Measurements from ENCODE around the gene AKAP6.

The AKAP6 gene

DNA sequence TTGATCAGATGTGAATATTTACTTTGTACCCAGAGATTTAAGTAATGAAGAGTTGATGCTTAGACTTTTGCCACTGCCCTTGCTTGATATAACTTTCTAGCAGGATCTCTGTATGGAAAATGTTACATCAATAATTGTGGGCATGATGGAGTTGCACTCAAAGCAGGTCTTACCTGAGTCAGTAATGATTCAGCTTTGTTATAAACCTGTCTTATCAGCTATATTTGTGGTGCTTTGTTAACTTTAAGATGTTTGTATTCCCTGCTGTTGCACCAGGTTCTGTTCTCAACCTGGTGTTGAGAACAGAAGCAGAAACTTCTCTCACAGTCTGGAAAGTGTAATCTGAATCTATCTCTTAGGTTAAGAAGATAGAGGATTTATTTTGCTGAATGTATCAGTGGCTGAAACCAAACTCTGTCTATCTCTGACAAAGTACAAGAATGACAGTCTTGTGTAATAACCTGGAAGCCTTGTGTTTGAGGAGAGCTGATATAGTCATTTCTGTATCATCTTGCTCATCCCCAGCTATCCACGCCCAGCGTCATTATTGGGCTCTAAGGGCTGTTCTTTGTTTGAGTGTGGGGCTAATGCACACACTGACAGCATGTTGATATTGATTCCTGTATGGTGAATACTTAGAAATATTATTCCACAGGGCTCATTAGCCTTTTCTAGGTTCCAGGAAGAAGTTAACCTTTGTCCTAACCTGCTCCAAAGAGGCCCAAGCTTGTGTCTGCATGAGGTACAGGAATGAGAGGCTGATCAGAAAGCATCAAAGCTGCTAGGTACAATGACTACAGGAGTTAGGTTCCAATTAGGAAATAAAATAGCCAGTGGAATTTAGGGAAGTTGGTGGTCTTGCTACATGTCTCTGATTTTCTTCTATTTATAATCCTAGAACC, 3.6 kb downstream of the AKAP6 start:
- no peak for DNase-seq (ENCODE audit: low read depth in 2 of 2)

DNA sequence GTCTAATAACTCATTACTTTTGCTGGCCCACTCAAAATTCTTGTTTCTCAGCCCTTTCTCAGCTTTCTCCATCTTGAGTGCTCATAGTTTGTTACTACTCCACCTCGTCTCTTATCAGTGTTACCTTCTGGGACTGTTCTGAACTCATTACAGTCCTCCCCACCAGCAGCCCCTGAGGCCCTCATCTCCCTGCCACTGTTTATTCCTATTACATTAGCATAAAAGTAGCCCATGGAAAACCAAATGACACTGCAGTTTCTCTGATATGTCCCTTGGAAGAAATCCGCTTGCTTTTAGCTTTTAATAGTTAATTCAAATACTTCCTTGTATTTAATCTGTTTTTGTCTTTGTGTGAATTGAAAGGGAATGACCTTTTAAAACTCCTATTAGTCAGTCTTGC, 7.6 kb downstream of the AKAP6 start:
- no peak for DNase-seq (ENCODE audit: low read depth in 2 of 2)

DNA sequence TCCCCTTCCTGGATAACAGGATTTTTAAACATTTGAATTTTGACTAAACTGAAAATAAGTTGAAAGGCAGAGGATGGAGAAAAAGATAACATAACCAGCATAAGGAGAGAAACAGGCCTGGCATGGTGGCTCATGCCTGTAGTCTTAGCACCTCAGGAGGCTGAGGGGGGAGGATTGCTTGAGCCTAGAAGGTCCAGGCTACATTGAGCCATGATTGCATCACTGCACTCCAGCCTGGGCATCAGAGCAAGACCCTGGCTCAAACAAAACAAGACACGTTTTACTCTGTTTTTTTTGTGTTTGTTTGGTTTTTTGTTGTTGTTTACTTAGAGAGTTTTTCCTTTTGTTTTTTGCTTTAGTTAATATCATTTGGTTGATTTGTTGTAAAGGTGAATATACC, 8.7 kb downstream of the AKAP6 start:
- DNase-seq (ENCODE audit: low read depth in 2 of 2): no peak

DNA sequence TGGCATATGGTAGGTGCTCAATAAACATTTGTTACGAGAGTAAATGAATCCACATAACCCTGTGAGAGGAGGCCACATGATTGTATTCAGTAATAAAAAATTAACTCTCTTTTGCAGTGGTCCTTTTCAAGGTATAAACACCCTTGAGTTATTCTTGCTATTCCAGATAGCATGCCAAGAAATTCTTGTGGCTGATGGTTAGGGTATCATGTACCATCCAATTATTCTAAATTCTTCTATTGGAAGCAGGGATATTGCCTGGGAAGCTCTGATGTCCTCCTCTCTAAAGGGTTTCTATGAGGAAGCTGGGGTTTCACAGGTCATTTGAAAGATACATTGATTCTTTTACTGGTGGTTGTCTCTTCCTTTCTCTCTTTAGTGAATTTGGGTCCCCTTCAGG, 10.1 kb downstream of the AKAP6 start:
- no peak for DNase-seq (ENCODE audit: low read depth in 2 of 2)

DNA sequence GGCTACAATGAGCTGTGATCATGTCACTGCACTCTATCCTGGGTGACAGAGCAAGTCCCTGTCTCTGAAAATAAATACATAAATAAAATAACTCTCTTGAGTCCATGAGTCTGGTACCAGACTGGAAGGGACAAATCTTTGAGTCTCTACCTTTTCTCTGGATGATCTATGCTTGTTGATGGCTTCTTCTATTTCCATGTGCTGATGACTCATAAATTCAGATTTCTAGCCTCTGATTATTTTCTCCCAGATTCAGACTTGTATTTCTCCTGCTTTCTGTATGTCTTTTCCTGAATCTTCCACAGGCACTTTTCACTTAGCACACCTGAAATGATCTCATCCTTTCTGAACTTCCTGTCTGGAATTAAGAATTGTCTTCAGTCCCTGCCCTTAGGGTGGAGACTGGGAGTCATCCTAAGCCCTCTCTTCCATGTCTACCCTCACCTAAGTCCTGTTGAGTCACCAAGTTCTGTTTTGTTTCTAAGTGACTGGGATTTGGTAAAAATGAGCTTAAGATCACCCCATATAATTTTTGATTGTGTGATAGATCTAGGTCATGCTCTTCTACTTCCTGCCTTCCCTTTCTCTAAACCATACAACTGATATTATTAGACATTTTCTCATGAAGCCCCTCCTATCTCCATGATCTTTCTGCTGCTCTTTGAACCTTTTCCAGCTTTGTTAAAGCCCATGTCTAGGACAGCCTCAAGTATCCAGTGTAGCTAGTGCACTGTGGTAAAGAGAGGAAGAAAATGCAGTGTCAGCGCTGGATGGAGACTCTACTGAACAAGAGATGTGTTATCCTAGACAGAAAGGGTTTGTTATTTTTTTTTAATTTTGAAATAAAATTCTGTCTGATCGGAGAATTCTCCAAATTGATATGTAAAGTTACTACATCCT, 13.1 kb downstream of the AKAP6 start:
- DNase-seq (ENCODE audit: low read depth in 2 of 2): no peak

DNA sequence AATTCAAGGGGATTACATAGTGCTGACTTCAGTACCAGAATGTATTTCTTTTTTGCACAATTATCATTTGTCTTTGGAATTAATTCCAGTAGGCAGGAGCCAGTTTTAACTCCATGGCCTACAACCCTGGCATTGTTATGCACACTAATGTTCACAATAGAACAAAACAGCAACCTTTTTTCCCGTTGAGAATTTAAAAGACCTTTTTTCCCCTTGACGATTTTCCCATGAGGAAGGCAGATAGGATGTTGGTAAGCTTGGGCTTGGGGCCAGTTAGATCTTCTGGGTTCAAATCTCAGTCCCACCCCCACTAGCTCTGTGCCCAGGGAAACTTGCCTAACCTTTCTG, 13.7 kb downstream of the AKAP6 start:
- no peak for DNase-seq (ENCODE audit: low read depth in 2 of 2)

DNA sequence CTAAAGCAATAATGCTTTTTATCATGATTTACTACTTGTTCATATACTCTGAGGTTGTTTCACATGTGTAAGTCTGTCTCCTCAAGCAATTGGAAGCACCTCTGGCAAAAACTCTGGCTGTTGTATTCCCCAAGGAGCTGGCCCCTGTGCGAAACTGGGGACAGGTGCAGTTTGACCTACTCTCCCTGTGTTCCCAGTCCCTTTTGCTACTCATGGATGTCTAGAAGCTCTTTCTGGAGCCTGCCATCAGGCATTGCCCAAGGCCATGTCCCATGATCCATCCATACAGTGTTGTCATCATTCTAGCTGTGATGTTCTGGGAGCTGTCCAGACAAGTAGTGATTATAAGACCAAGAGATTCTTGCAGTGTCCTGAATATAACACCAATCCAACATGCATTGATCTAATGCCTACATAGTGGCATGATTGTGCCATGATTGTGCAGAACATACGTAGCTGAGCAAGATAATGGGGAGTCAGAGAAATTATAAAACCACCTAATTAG, 14.9 kb downstream of the AKAP6 start:
- DNase-seq (ENCODE audit: low read depth in 2 of 2): no peak

DNA sequence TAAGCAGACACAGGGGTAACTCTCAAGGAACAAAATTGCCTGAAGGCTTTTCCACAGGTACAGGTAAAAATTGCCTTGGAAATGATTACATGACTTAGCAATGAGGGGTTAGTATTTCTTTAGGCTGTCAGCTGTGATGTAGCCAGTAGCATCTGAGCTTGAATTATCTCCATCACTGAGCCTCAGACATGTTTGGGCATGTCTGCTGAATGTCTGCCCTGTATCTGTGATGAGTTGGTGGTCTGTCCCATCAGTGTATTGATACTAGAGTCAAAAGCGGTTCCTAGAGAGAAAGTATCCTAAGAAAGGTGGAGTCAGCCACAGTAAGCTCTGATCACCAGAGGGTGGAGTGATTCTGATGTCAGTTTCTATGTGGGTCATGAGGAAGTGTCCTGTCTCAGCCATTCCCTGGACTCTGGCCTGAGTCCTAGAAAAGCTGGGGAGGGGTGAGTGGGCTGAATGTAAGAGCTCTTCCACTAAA, 16.3 kb downstream of the AKAP6 start:
- DNase-seq (ENCODE audit: low read depth in 2 of 2): no peak

DNA sequence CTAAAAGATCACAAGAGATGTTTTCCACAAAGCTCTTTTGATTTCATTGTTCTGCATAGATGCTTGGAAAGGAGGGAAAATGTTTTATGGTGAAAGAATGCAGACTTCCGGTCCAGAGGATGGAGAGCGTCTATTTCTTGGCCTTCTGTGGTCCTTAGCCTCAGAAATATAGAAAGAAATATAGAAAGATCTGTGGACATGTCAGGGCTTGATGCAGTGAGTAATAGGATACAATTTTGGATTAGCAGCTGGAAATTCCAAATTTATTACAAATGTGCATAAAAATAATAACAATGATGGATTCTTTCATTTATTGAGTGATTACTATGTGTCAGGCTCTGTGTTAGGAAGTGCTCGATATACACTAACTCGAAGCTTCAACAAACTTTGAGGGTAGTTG, 20.2 kb downstream of the AKAP6 start:
- DNase-seq (ENCODE audit: low read depth in 2 of 2): no peak

DNA sequence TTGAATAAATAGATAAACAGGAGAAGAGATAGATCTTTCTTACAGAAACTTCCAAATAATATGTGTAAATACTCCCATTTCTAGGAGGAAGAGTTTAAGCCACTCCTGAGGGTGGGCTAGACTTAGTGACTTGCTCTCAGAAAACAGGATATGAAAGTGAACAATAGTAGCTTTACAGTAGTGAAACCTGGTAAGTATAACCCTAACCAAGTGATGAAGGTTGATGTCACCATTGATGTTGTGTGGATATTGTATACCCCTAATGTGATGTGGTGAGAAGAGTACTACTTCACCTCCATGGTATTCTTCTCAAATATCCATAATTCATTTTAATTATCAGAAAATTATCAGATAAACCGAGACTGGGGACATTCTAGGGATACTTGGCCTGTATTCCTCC, 20.9 kb downstream of the AKAP6 start:
- no peak for DNase-seq (ENCODE audit: low read depth in 2 of 2)

DNA sequence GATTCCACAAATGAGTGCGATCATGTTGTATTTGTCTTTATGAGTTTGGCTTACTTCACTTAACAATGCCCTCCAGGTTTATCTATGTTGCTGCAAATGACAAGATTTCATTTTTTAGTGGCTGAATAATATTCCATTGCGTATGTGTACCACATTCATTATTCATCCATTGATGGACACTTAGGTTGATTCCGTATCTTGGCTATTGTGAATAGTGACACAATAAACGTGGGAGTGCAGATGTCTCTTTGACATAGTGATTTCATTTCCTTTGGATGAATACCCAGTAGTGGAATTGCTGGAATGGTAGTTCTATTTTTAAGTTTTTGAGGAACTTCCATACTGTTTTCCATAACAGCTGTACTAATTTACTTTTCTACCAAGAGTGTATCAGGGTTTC, 23.5 kb downstream of the AKAP6 start:
- no peak for DNase-seq (ENCODE audit: low read depth in 2 of 2)

DNA sequence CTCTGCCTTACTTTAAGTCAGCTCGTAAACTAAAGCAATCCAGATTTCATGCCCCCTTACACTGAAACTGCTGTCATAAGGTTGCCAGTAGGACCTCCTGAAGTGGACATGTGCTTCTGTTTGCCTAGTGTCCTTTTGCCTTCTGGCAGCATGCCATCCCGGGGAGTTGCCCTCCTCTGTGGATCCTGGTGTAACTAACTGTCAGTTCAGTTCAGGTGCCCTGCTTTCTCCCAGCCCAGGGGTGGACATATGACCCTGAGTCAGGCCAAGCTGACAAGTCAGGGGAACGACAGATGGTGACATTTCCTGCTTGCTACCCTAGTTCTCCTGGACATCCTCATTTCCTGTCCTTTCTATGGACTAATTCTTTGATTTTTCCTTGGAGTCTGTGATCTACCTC, 25.6 kb downstream of the AKAP6 start:
- DNase-seq (ENCODE audit: low read depth in 2 of 2): no peak

DNA sequence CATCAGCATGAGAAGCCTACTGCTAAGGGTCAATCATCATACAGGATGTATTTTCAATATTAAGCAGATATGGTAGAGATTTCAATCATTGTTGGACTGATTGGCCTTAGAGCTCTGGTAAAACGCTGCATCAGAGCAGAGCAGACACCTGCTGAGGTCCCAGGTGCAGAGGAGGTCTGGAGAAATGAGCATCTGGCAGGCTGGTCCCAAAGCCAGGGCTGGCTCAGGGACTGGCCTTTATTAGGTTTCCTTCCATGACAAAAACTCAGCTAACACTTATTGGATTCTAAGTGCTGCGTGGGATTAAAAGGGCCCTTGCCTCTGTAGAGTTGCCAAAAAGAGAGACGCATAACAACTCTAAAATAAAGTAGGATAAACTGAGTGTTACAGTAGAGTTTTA, 29.7 kb downstream of the AKAP6 start:
- no peak for DNase-seq (ENCODE audit: low read depth in 2 of 2)

DNA sequence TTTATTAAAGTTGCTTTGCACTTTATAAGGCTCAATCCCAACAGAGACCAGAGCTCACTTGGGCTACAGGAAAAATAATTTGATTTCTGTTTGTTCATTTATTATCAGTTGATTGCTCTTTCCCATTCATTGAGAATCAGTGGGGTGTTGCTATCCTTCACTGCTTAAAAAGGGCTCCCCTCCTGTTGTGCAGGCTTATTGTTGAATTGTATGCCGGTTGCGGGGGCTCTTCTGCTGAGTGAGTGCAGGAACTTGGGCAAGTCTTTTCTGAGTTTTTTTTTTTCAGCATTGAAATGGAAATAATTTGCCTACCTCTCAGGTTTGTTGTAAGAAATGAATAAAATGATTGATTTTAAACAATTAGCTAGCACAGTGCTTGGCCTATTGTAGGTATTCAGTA, 32.6 kb downstream of the AKAP6 start:
- no peak for DNase-seq (ENCODE audit: low read depth in 2 of 2)

DNA sequence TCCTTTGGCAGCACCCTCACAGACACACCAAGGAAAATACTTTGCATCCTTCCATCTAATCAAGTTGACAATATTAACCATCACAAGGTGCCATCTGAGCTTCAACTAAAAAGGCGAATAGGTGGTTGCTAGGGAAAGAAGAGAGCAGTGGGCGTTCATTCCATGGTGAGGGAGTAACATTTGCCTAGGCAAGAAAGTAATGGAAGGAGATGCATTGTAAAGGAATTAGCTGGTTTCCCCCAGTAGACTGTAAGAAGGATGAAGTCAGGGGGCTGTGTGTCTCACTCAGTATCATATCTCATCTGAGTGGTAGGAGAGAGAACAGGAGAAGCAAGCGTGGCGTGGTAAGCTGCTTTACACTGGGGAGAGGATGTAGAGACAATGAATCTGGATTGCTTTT, 34.7 kb downstream of the AKAP6 start:
- no peak for DNase-seq (ENCODE audit: low read depth in 2 of 2)

DNA sequence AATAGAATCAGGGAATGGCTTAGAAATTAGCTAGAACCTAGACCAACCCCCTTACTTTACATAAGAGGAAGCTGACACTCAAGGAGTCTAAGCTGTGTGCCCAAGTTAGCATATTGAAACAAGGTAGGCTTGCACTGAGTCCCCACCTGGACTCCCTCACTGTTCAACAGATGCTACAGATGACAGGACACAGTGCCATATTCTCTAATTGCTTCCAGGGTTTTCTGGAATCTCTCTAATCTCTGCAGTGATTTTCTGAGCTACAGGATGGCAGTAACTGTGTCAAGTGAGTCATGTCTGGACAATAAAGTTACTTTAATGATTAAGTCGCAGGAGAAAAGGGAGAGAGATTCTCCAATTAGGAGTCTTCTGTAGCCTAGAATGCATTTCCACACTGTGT, 35.8 kb downstream of the AKAP6 start:
- DNase-seq (ENCODE audit: low read depth in 2 of 2): no peak

DNA sequence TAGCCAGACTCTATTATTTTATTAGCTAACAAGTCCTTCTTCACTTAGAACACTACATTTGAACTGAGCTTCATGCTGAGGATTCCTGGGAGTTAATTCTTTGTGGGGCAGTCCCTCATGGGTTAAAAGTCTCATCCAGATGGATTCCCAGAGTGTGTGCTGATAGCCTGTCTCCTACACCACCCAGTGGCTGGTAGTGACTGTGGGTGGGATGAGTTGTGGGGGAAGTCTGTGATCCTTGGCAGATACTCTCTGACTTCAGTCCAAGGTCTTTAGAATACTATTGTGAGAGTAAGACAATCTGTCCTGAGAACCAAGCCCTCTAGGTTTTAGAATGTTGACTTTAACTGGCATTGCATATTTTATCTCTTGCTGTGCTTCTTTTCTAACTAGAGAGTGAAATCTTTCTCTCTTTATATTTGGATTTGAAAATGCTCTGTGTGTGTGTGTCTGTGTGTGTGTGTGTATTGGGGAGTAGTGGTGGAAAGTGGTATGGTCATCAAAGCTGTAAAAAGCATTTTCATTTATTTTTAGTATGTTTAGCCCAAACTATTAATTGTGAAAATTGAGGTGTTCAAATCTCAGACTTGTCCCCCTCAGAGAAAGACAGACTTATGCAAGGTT, 37.3 kb downstream of the AKAP6 start:
- DNase-seq (ENCODE audit: low read depth in 2 of 2): no peak

DNA sequence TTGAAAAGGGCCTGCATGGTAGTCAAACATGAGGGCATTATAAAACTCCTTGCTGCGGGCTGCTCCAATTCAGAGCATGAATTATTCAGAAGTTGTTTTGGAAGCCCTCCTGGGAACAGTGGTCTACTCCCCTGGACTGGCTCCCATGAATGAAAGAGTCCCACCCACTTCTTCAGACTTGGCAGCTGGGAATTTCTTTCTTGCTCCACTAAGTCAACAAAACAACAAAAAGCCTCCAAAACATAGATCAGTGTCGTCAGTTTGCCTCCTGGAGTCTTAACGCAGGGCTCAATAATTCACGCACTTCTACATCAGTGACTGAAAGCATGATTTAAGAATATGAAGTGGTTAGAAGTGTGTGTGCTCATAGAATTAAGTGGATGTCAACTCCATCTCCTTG, 37.9 kb downstream of the AKAP6 start:
- no peak for DNase-seq (ENCODE audit: low read depth in 2 of 2)

DNA sequence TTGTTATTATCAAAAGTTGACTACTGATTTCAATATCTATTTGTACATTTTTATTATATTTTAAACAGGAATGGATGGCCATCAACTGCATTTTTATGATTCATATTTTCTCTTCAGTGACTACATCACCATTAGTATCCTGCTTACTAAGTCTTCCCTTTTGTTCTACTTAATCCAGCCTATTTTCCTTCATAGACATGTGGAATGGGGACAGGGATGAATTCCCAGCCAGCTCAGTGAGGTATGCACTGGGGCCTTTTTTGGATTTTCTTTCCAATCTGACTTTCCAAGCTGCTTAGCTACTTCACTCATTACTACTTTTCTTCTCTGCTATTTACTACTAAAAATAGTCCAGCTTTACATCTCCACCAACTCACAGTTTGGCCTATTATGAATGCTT, 38.4 kb downstream of the AKAP6 start:
- no peak for DNase-seq (ENCODE audit: low read depth in 2 of 2)

DNA sequence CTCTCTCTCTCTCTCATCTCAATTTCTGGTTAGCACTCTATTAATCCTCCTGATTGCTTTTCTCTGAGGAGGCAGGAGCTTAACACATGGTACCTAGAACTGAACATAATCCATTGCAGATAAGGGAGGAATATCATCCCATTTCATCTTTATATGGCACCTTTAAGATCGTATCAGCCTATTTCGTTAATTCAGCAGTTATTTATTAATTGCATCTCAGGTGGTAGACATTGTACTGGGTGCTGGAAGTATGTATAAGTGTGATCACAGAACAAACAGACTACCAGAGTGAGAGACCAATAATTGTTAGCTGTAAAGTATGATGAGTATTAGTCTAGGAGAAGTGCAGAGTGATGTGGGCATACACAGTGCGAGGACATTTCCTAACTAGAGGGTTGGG, 39.0 kb downstream of the AKAP6 start:
- DNase-seq (ENCODE audit: low read depth in 2 of 2): no peak

DNA sequence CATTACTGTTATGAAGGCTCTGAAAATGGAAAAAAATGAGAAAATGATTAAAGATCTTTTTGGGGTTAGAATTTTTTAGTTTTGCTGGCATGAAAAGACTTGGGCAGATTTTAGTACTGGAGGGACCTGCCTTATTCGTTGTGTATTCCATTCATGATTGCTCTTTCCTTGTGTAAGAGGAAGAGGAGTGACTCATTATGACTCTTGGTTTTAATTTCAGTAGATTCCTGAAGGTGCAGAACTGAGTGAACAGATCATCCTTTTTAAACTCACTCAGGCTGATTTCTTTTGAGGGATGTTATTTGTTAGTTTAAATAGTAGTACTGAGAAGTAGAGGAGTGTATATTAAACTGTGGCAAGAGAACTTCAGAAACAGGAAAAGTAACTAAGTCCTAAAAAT, 41.6 kb downstream of the AKAP6 start:
- DNase-seq (ENCODE audit: low read depth in 2 of 2): no peak

DNA sequence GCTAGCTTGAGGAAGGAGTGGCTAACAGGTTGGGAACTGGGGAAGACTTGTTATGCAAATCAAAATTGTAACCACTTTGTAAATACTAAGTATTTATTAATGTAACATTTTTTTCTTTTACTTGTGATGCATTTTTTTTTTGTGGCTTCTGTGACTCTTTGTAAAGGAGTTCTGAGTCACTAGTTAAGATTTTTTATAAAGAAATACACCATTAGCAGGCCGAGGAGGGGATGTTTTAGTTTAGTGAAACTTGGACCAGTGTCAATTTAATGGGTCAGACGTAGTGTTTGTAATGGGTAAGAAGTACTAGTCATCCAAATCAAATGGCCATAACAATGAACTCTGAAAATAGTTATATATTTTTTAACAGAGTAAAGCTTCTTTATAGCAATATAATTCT, 43.1 kb downstream of the AKAP6 start:
- DNase-seq (ENCODE audit: low read depth in 2 of 2): no peak

Data from stimulated activated CD4-positive, alpha-beta T cell treated with anti-CD3 and anti-CD28 coated beads, Interleukin-1b, Interleukin-23, amount 100 ng/mL, for 1 hour (primary cell).